Measurements from ENCODE around the gene TMBIM1. TPM values are rescaled to one million over a fixed set of nuclear protein-coding genes. Genes with fewer than 3 reads are reported as not detected.
A peak's percentile ranks its signal among the peaks of the same experiment; 100 is the strongest.

TMBIM1 gene
- total RNA-seq, 3 donors from 2014 or later = 49.0 to 60.5 (median 52.8) TPM

DNA sequence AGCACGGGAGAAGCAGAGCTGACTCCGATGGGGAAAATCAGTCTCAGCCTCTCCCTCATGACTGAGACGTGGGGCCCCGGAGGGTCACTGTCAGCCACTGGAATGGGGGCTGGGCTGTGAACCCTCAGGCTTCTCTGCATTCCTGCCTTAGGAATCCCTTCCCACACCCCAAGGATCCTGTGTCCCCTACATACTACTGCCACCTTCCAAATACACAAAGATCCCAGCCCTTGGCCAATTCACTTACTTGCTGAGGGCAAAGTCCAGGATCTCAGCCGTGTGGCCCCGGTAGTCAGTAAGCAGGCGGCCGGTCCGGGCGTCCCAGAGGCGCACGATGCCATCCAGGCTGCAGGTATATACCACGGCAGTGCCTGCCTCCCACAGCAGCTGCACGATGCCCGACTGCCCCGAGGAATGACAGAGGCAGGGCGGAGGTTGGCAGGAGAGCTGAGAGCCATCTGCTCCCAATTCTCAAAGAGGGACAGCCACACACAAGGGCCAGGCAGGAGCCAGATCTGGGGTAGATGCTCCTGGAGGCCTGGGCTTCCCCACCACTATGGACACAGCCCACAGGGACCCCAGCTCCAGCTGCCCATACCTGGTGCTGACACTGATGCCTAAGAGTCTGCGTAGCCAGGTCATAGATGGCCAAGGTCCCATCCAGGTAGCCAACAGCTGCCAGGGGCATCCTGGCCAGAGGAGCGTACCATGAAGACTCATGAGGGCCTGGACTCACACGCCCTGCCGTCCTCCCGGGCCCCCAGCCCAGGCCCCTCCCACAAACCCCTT lies 27.3 kb downstream of the TMBIM1 start:
- Mint-ChIP-seq H3K9me3 (no peaks in the 10 kb centered on the region), H3K4me1 (ENCODE audit: low read depth) (peaks cover 22% of the 10 kb centered on the region), H3K36me3 (ENCODE audit: insufficient read depth) (peaks cover 26% of the 10 kb centered on the region), H3K4me3 (no peak overlapping the region), H3K27me3 (ENCODE audit: low read depth) (no peaks in the 10 kb centered on the region)
- no peak for ATAC-seq
- DNase-seq = no peak

DNA sequence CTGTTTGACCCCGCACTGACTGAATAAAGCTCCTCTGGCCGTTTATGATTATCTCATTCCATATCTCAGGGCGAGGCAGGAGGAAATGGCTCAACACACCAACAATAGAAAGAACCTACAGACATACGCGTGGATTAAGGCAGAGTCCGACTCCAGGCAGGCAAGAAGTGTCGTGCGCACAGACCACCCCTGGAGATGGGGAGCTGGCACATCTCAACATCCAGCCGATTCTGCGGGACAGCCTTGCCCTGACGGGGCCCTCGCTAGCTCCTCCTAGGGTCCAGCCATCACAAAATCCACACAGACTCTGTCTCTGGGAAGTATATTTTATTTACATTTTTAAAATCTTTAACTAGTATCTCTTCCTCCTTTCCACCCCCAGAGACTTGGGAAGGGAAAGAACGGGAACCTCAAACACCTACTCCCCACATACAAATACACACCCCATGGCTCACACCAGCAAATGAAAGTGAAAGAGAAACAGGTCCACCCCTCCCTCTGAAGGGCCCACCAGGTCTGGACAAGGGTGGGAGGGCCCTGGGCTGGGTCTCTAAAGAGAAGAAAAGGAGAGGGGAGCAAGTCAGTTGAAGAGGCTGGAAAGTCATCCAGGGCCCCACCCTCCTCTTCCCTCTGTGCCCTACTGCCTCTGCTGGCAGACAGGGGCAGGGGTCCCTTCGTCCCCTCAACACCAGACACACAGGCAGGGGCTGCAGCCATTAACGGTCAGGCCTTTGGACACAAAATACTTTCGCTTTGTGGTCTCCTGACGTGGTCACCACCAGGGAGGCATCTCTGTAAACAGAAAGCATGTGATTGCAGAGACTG lies 28.3 kb downstream of the TMBIM1 start:
- DNase-seq = no peak

DNA sequence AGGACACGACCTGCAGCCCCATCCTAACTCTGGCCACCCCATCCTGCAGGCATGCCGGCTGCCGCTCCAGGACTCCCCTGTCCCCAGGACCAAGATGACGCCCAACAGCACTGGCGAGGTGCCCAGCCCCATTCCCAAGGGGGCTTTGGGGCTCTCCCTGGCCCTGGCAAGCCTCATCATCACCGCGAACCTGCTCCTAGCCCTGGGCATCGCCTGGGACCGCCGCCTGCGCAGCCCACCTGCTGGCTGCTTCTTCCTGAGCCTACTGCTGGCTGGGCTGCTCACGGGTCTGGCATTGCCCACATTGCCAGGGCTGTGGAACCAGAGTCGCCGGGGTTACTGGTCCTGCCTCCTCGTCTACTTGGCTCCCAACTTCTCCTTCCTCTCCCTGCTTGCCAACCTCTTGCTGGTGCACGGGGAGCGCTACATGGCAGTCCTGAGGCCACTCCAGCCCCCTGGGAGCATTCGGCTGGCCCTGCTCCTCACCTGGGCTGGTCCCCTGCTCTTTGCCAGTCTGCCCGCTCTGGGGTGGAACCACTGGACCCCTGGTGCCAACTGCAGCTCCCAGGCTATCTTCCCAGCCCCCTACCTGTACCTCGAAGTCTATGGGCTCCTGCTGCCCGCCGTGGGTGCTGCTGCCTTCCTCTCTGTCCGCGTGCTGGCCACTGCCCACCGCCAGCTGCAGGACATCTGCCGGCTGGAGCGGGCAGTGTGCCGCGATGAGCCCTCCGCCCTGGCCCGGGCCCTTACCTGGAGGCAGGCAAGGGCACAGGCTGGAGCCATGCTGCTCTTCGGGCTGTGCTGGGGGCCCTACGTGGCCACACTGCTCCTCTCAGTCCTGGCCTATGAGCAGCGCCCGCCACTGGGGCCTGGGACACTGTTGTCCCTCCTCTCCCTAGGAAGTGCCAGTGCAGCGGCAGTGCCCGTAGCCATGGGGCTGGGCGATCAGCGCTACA lies 29.4 kb downstream of the TMBIM1 start:
- ATAC-seq (no peak), DNase-seq (no peak)
- Mint-ChIP-seq H3K36me3 (ENCODE audit: insufficient read depth) (peaks cover 22% of the 10 kb centered on the region), H3K4me3 (no peak overlapping the region), H3K4me1 (ENCODE audit: low read depth) (peaks cover 17% of the 10 kb centered on the region), H3K27me3 (ENCODE audit: low read depth) (no peaks in the 10 kb centered on the region), H3K9me3 (no peaks in the 10 kb centered on the region)

More for the DNA sequence above, 28.3 kb downstream of the TMBIM1 start:
- peak; percentile 45 to 53 for ATAC-seq
- Mint-ChIP-seq H3K27me3 (ENCODE audit: low read depth) (no peaks in the 10 kb centered on the region), H3K9me3 (no peaks in the 10 kb centered on the region), H3K4me1 (ENCODE audit: low read depth) (peaks cover 19% of the 10 kb centered on the region), H3K36me3 (ENCODE audit: insufficient read depth) (peaks cover 22% of the 10 kb centered on the region), H3K4me3 (no peak overlapping the region)

GRCh38 chr2:218262237-218262600 lies 30.1 kb downstream of the TMBIM1 start:
- Mint-ChIP-seq H3K27me3 (ENCODE audit: low read depth) (no peaks in the 10 kb centered on the region), H3K36me3 (ENCODE audit: insufficient read depth) (peaks cover 16% of the 10 kb centered on the region), H3K9me3 (no peaks in the 10 kb centered on the region), H3K4me3 (no peak overlapping the region), H3K4me1 (ENCODE audit: low read depth) (peaks cover 16% of the 10 kb centered on the region)
- no peak for DNase-seq
- no peak for ATAC-seq

GRCh38 chr2:218261423-218262236 lies 30.7 kb downstream of the TMBIM1 start:
- DNase-seq = no peak
- H3K4me1 Mint-ChIP-seq (ENCODE audit: low read depth) = peaks cover 18% of the 10 kb centered on the region
- no peaks in the 10 kb centered on the region for H3K9me3 Mint-ChIP-seq
- peaks cover 13% of the 10 kb centered on the region for H3K36me3 Mint-ChIP-seq (ENCODE audit: insufficient read depth)
- H3K27me3 Mint-ChIP-seq (ENCODE audit: low read depth) = no peaks in the 10 kb centered on the region
- no peak for ATAC-seq
- no peak overlapping the region for H3K4me3 Mint-ChIP-seq

DNA sequence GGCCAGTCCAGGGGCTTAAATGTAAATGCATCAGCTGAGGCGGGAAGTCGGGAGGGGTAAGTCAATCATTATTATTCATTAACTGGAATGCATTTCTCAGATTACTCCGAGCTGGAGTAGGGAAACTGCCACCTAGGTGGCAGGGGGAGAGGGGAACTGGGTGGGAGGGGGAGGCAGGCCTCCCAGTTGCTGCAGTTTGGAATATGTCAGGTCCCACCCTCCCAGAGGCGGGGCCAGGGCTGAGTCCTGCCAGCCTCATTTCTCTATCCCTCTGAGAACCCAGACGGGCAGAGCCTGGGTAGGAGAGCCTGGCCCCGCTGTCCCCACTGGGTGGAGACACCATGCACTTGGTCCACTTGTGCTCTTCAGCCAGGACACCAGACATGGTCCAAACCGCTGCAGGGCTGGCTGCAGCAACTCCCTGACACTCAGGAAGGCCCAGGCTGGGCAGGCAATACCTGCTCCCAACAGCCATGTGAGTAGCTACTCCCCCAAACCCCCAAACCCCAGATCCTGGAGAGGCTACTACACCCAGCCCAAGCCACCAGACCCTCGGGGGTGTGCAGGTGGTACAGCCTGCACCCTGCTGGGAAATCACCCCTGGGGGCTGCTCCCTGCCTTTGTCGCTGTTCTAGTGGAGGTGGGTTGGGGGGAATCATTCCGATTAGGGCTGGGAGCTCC lies 31.4 kb downstream of the TMBIM1 start, which contains the start of gene GPBAR1:
GPBAR1 (plus strand) TSS at position 274 of the 681 bp plus-strand sequence. CDS start 1,710 bp downstream, outside the sequence.
- no peaks in the 10 kb centered on the region for H3K9me3 Mint-ChIP-seq
- no peak within 1 kb of the TSS for H3K4me3 Mint-ChIP-seq
- H3K36me3 Mint-ChIP-seq (ENCODE audit: insufficient read depth) = peaks cover 11% of the 10 kb centered on the region
- DNase-seq (no peak), ATAC-seq (no peak)
- no peaks in the 10 kb centered on the region for H3K27me3 Mint-ChIP-seq (ENCODE audit: low read depth)
- H3K4me1 Mint-ChIP-seq (ENCODE audit: low read depth) = peaks cover 16% of the 10 kb centered on the region

DNA sequence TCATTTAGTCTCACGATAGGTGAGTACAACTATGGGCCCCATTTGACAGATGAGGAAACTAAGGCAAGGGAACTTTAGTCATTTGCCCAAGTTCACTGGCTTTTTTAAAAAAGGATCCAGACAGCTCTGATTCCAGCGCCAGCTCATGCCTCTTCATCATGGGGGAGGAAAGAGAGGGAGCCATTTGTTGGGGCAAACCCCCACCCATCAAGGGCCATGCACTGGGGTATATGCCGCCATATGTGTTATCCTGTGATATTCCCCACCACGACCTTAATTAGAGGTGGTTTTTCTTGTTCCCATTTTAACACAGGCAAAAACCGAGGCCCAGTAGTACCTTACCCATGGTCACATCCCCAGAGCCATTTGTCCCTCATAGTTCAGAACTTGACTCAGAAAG lies 32.1 kb downstream of the TMBIM1 start:
- peaks cover 19% of the 10 kb centered on the region for H3K4me1 Mint-ChIP-seq (ENCODE audit: low read depth)
- peaks cover 11% of the 10 kb centered on the region for H3K36me3 Mint-ChIP-seq (ENCODE audit: insufficient read depth)
- no peak for DNase-seq
- H3K27me3 Mint-ChIP-seq (ENCODE audit: low read depth) = no peaks in the 10 kb centered on the region
- no peak overlapping the region for H3K4me3 Mint-ChIP-seq
- H3K9me3 Mint-ChIP-seq = no peaks in the 10 kb centered on the region
- ATAC-seq = no peak

DNA sequence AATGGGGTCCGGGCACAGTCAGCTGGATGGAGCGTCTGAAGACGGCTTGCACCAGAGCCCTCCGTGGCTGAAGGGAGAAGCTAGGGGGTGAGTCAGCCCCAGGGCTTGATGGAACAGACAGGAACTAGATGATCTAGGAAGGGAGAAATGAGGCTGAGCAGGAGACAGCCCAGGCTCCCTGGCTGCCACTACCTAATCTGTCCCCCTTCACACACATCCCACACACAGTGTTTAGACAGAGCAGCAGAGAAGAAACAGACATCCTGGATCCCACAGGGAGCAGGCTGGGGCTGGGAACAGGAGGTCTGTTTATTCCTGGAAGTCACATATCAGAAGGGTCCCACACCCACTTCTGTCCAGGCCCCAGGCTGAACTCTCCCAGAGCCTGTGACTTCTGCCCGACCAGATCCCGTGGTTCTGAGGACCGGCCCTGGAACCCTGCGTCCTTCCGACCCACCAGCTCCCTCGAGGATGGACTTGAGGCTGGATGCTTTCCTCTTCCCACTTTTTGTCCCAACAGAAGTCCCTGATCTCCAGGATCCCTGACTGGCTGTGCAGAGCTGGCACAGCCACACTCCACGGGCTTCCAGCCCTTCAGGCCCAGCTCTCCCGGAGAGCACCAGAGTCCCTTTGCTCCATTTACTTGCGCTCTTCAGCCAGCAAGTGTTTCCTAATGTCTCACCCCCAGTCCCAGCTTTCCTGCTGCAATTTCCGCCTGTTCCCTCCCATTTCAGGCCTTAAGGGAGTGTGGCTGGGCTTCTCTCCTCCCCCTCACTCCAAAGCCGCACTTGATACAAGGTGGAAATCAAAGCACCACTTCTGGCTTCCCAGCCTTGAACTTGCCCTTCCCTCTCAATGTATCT lies 33.0 kb downstream of the TMBIM1 start:
- H3K4me3 Mint-ChIP-seq = no peak overlapping the region

GRCh38 chr2:218257390-218257981 lies 34.8 kb downstream of the TMBIM1 start:
- no peak overlapping the region for H3K4me3 Mint-ChIP-seq

More for the DNA sequence above, 33.0 kb downstream of the TMBIM1 start:
- no peaks in the 10 kb centered on the region for H3K9me3 Mint-ChIP-seq
- ATAC-seq (no peak), DNase-seq (no peak)
- no peaks in the 10 kb centered on the region for H3K27me3 Mint-ChIP-seq (ENCODE audit: low read depth)
- peaks cover 15% of the 10 kb centered on the region for H3K36me3 Mint-ChIP-seq (ENCODE audit: insufficient read depth)
- peaks cover 23% of the 10 kb centered on the region for H3K4me1 Mint-ChIP-seq (ENCODE audit: low read depth)

GRCh38 chr2:218256612-218257350 lies 35.5 kb downstream of the TMBIM1 start:
- Mint-ChIP-seq H3K9me3 (no peaks in the 10 kb centered on the region), H3K4me1 (ENCODE audit: low read depth) (peaks cover 23% of the 10 kb centered on the region), H3K4me3 (no peak overlapping the region), H3K36me3 (ENCODE audit: insufficient read depth) (peaks cover 23% of the 10 kb centered on the region), H3K27me3 (ENCODE audit: low read depth) (no peaks in the 10 kb centered on the region)
- DNase-seq (no peak), ATAC-seq (no peak)

More at GRCh38 chr2:218257390-218257981, 34.8 kb downstream of the TMBIM1 start:
- peak; percentile 60 to 68 for ATAC-seq
- no peaks in the 10 kb centered on the region for H3K9me3 Mint-ChIP-seq
- peak; percentile 70 for DNase-seq
- H3K27me3 Mint-ChIP-seq (ENCODE audit: low read depth) = no peaks in the 10 kb centered on the region
- peaks cover 19% of the 10 kb centered on the region for H3K36me3 Mint-ChIP-seq (ENCODE audit: insufficient read depth)
- H3K4me1 Mint-ChIP-seq (ENCODE audit: low read depth) = peaks cover 20% of the 10 kb centered on the region

- no peaks in the 10 kb centered on the region for H3K9me3 Mint-ChIP-seq
- peaks cover 29% of the 10 kb centered on the region for H3K36me3 Mint-ChIP-seq (ENCODE audit: insufficient read depth)
- no peak overlapping the region for H3K4me3 Mint-ChIP-seq
- H3K27me3 Mint-ChIP-seq (ENCODE audit: low read depth) = no peaks in the 10 kb centered on the region
- peaks cover 23% of the 10 kb centered on the region for H3K4me1 Mint-ChIP-seq (ENCODE audit: low read depth)
- DNase-seq = no peak
- ATAC-seq = peak; percentile 23 to 26
Measured at GRCh38 chr2:218255446-218255845, 36.9 kb downstream of the TMBIM1 start.

Data from activated T-cell treated with anti-CD3 and anti-CD28 coated beads, Interleukin-2, amount 50 U/mL, for 4 hours (primary cell).